ENCODE data around the gene PARD3. TPM values are rescaled to one million over a fixed set of nuclear protein-coding genes. Genes with fewer than 3 reads are reported as not detected.

The PARD3 gene
- total and polyA plus RNA-seq, 3 donors from 2014 or later, result 31.8 to 59.5 (median 49.5) TPM

DNA sequence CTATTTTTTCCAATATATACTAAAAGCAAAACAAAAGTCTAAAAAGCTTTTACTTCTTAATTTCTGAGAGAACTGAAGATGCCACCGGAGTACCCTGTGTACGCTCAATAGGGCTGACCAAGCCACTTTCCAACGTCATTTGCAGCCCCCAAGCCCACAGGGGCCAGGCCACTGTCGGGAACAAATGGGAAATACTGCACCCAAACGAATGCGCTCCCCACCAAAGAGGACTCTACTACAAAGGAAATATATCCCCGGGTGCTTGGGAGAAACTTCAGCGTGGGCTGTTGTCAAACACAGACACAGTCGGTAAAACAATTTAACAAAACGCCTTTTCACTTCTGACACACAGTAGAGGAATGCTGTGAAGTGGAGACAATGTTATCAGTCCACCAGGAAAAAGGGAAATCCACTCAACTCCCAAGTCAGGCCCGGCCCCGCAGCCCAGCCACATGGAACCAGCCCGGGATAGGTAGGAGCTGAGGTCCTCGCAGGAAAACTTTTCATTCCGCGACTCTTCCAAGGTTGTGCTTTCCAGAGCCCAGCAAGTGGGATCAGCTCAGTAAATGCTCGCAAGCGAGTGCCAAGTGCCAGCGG is 1.4 kb downstream of the PARD3 start:
- H3K27ac ChIP-seq, result peak overlapping the region; percentile 84 to 91
- H3K4me1 ChIP-seq, result peaks cover 8% of the 10 kb centered on the region
- H3K9me3 ChIP-seq, result no peaks in the 10 kb centered on the region
- H3K27me3 ChIP-seq, result no peaks in the 10 kb centered on the region
- peak overlapping the region; percentile 80 to 89 for H3K4me3 ChIP-seq
- DNase-seq, result peak; percentile 66
- H3K36me3 ChIP-seq (ENCODE audit: low read depth, missing control alignments), result no peaks in the 10 kb centered on the region
- TF ChIP-seq POLR2A (IDR thresholded peaks at IDR 0.05), result no peak
- TF ChIP-seq, protein P1, sequence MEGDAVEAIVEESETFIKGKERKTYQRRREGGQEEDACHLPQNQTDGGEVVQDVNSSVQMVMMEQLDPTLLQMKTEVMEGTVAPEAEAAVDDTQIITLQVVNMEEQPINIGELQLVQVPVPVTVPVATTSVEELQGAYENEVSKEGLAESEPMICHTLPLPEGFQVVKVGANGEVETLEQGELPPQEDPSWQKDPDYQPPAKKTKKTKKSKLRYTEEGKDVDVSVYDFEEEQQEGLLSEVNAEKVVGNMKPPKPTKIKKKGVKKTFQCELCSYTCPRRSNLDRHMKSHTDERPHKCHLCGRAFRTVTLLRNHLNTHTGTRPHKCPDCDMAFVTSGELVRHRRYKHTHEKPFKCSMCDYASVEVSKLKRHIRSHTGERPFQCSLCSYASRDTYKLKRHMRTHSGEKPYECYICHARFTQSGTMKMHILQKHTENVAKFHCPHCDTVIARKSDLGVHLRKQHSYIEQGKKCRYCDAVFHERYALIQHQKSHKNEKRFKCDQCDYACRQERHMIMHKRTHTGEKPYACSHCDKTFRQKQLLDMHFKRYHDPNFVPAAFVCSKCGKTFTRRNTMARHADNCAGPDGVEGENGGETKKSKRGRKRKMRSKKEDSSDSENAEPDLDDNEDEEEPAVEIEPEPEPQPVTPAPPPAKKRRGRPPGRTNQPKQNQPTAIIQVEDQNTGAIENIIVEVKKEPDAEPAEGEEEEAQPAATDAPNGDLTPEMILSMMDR (IDR thresholded peaks at IDR 0.05), result no peak
- 5 to 10% methylated on average over 16 to 19 of the region's 19 CpGs for WGBS, 2 donors
- intact Hi-C loops (cut with DNase I; ENCODE audit: low total_unique reads), result no loop called here

DNA sequence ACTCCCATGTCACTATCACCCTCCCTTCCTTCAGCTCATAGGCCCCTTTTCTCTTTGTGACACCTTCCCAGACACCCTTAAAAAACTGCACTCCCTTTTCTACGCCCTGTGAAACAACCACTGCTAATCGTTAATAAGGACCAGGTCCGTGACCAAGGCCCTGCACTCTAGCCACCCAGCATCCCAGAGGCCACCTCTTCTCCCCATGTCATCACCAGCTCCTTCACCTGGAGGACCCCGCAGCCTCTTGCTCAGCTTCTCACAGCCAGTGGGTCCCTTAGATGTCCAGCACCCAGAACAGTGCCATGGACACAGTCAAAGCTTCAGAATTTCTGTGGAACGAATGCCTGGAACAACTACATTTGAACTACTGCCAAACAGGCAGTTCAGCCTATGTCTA is 2.3 kb downstream of the PARD3 start:
- Histone ChIP-seq H3K27me3 (no peaks in the 10 kb centered on the region), H3K36me3 (ENCODE audit: low read depth, missing control alignments) (no peaks in the 10 kb centered on the region), H3K4me1 (peaks cover 8% of the 10 kb centered on the region), H3K9me3 (no peaks in the 10 kb centered on the region), H3K27ac (no peak overlapping the region), H3K4me3 (peak overlapping the region in 1 of 2 donors; percentile 89)
- TF ChIP-seq POLR2A (IDR thresholded peaks at IDR 0.05), result no peak
- TF ChIP-seq, protein P1 (IDR thresholded peaks at IDR 0.05), result no peak
- 39 to 59% methylated on average over 4 to 5 of the region's 5 CpGs for WGBS, 2 donors
- DNase-seq, result no peak
- intact Hi-C loops (cut with DNase I; ENCODE audit: low total_unique reads), result no loop called here

DNA sequence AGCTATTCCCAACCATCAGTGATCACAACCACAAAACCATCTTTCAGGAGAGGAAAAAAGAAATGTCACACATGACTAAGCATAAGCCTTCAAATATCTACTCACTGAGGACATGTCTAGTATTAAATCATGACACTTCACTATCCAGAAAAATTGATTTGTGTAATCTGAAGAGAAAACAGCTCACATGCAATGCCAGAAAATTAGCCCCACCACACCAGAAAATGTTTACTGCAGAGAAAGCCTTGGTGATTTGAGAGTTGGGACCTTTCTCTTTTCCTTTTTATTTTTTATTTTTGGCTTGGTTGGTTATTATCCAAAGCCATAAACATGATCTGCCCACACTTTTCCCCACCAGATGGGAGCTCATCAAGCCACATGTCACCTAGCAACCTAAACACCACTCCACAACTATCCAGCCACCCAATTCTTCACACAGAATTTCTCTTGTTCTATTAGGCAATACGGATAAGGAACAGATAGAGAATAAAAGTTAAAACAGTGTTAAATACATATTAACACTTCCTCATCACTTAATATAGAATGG is 3.1 kb downstream of the PARD3 start:
- no peak overlapping the region for H3K27ac ChIP-seq
- TF ChIP-seq, protein P1 (IDR thresholded peaks at IDR 0.05), result no peak
- no peak for TF ChIP-seq POLR2A (IDR thresholded peaks at IDR 0.05)
- H3K4me3 ChIP-seq, result no peak overlapping the region
- peaks cover 8% of the 10 kb centered on the region for H3K4me1 ChIP-seq
- no peak for DNase-seq
- WGBS, 2 donors, result 47 to 79% methylated on average over 1 of the region's 1 CpG
- intact Hi-C loops (cut with DNase I; ENCODE audit: low total_unique reads), result no loop called here
- H3K9me3 ChIP-seq, result no peaks in the 10 kb centered on the region
- no peaks in the 10 kb centered on the region for H3K36me3 ChIP-seq (ENCODE audit: low read depth, missing control alignments)
- no peaks in the 10 kb centered on the region for H3K27me3 ChIP-seq

DNA sequence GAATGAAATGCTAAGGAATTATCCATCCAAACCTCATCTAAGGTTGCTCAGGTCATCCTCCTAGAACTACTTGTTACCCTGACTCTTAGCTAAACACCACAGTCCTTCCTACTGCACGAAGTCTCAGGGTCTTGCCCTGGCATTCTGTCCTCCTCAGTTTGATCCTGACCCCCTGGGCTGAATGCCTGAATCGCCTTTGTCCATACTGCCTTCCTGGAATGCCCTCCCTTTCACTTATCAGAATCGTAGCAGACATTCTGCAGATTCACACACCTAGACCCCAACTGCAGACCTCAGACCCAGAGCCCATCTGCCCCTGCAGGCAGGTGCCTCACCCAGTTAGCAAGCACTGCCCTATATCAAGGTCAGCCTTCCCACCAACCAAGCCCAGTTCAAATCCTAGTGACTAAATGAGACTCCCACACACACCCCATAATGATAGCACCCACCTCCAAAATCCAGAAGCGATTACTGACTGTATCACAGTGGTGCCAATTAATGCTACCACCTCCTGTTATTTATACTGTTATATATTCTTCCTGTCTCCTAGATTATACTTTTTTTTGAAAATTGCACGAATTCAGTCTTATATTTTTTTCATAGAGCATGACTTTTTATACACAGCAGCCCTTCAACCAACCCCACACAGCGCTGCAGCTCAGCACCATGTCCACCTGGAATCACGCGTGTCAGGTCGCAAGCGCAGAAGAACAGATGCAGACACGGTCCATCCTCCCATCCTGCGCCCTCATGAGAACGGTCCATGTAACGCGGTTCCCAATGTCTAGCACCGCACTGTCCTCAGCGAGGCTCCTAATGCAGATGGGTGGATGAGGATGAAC is 3.7 kb downstream of the PARD3 start:
- Histone ChIP-seq H3K4me3 (no peak overlapping the region), H3K9me3 (no peaks in the 10 kb centered on the region), H3K36me3 (ENCODE audit: low read depth, missing control alignments) (no peaks in the 10 kb centered on the region), H3K4me1 (peaks cover 5% of the 10 kb centered on the region), H3K27me3 (no peaks in the 10 kb centered on the region), H3K27ac (no peak overlapping the region)
- TF ChIP-seq POLR2A (IDR thresholded peaks at IDR 0.05), result no peak
- TF ChIP-seq, protein P1 (IDR thresholded peaks at IDR 0.05), result no peak
- intact Hi-C loops (cut with DNase I; ENCODE audit: low total_unique reads), result no loop called here
- 77 to 78% methylated on average over 17 of the region's 17 CpGs for WGBS, 2 donors
- DNase-seq, result no peak
